ENCODE results near the gene SPRED2. TPM values are rescaled to one million over a fixed set of nuclear protein-coding genes. Genes with fewer than 3 reads are reported as not detected.

The SPRED2 gene
- total RNA-seq, 1 donor from 2014 or later, result 18.4 TPM

- no peaks in the 10 kb centered on the region for H3K9me3 ChIP-seq
- H3K4me1 ChIP-seq, result no peaks in the 10 kb centered on the region
- intact Hi-C loops (cut with DNase I), result no loop called here
- no peak overlapping the region for H3K27ac ChIP-seq
- H3K36me3 ChIP-seq, result no peaks in the 10 kb centered on the region
- DNase-seq (ENCODE audit: extremely low spot score in 2 of 2), result no peak
- H3K27me3 ChIP-seq, result no peaks in the 10 kb centered on the region
- TF ChIP-seq POLR2AphosphoS5 (IDR thresholded peaks at IDR 0.05; ENCODE audit: insufficient read depth in 1 of 2, low read depth in 1 of 2) (no peak), CTCF (IDR thresholded peaks at IDR 0.05) (no peak), POLR2A (IDR thresholded peaks at IDR 0.05) (no peak)
- H3K4me3 ChIP-seq, result no peak overlapping the region
Observed at GRCh38 chr2:65466551-65466950, 34.2 kb upstream of the SPRED2 start.

GRCh38 chr2:65465857-65466256, 33.5 kb upstream of the SPRED2 start:
- H3K4me1 ChIP-seq, result no peaks in the 10 kb centered on the region
- H3K27ac ChIP-seq, result no peak overlapping the region
- no peaks in the 10 kb centered on the region for H3K27me3 ChIP-seq
- intact Hi-C loops (cut with DNase I), result no loop called here
- H3K9me3 ChIP-seq, result no peaks in the 10 kb centered on the region
- DNase-seq (ENCODE audit: extremely low spot score in 2 of 2), result no peak
- no peak overlapping the region for H3K4me3 ChIP-seq
- TF ChIP-seq POLR2AphosphoS5 (IDR thresholded peaks at IDR 0.05; ENCODE audit: insufficient read depth in 1 of 2, low read depth in 1 of 2) (no peak), CTCF (IDR thresholded peaks at IDR 0.05) (no peak), POLR2A (IDR thresholded peaks at IDR 0.05) (no peak)
- no peaks in the 10 kb centered on the region for H3K36me3 ChIP-seq

- no peaks in the 10 kb centered on the region for H3K9me3 ChIP-seq
- H3K27ac ChIP-seq, result no peak overlapping the region
- no peaks in the 10 kb centered on the region for H3K4me1 ChIP-seq
- H3K27me3 ChIP-seq, result no peaks in the 10 kb centered on the region
- intact Hi-C loops (cut with DNase I), result no loop called here
- no peaks in the 10 kb centered on the region for H3K36me3 ChIP-seq
- DNase-seq (ENCODE audit: extremely low spot score in 2 of 2), result no peak
- no peak overlapping the region for H3K4me3 ChIP-seq
- TF ChIP-seq POLR2A (IDR thresholded peaks at IDR 0.05), result no peak
Observed at GRCh38 chr2:65465124-65465523, 32.7 kb upstream of the SPRED2 start.

- H3K27ac ChIP-seq, result no peak overlapping the region
- intact Hi-C loops (cut with DNase I), result no loop called here
- no peaks in the 10 kb centered on the region for H3K36me3 ChIP-seq
- no peak overlapping the region for H3K4me3 ChIP-seq
- no peak for TF ChIP-seq POLR2AphosphoS5 (IDR thresholded peaks at IDR 0.05; ENCODE audit: insufficient read depth in 1 of 2, low read depth in 1 of 2)
- TF ChIP-seq POLR2A (IDR thresholded peaks at IDR 0.05), result no peak
- no peak for TF ChIP-seq CTCF (IDR thresholded peaks at IDR 0.05)
- no peaks in the 10 kb centered on the region for H3K9me3 ChIP-seq
- H3K27me3 ChIP-seq, result no peaks in the 10 kb centered on the region
- no peaks in the 10 kb centered on the region for H3K4me1 ChIP-seq
- DNase-seq (ENCODE audit: extremely low spot score in 2 of 2), result no peak
Observed at GRCh38 chr2:65464604-65465003, 32.2 kb upstream of the SPRED2 start.

- intact Hi-C loops (cut with DNase I), result no loop called here
- Histone ChIP-seq H3K9me3 (no peaks in the 10 kb centered on the region), H3K27ac (no peak overlapping the region), H3K27me3 (no peaks in the 10 kb centered on the region), H3K4me1 (no peaks in the 10 kb centered on the region), H3K36me3 (no peaks in the 10 kb centered on the region), H3K4me3 (no peak overlapping the region)
- TF ChIP-seq CTCF (IDR thresholded peaks at IDR 0.05), result no peak
- TF ChIP-seq POLR2AphosphoS5 (IDR thresholded peaks at IDR 0.05; ENCODE audit: insufficient read depth in 1 of 2, low read depth in 1 of 2), result no peak
- TF ChIP-seq POLR2A (IDR thresholded peaks at IDR 0.05), result no peak
- no peak for DNase-seq (ENCODE audit: extremely low spot score in 2 of 2)
Observed at GRCh38 chr2:65458999-65459398, 26.6 kb upstream of the SPRED2 start.

GRCh38 chr2:65456886-65457285, 24.5 kb upstream of the SPRED2 start:
- H3K9me3 ChIP-seq, result no peaks in the 10 kb centered on the region
- H3K4me3 ChIP-seq, result no peak overlapping the region
- no peak for DNase-seq (ENCODE audit: extremely low spot score in 2 of 2)
- H3K27me3 ChIP-seq, result no peaks in the 10 kb centered on the region
- no peaks in the 10 kb centered on the region for H3K36me3 ChIP-seq
- no peak overlapping the region for H3K27ac ChIP-seq
- intact Hi-C loops (cut with DNase I), result no loop called here
- no peaks in the 10 kb centered on the region for H3K4me1 ChIP-seq
- no peak for TF ChIP-seq CTCF (IDR thresholded peaks at IDR 0.05)

All from vagina (tissue), 2 donors.